ENCODE results near the gene CGB8.

GRCh38 chr19:49020342-49020741 is 28.6 kb downstream of the CGB8 start:
- TF ChIP-seq CTCF (IDR thresholded peaks at IDR 0.05) (no peak), POLR2A (IDR thresholded peaks at IDR 0.05) (no peak), POLR2AphosphoS5 (IDR thresholded peaks at IDR 0.05) (no peak)

Data from breast epithelium (tissue), 3 donors.